Measurements from ENCODE around the gene DPT.

- TF ChIP-seq, protein P1, sequence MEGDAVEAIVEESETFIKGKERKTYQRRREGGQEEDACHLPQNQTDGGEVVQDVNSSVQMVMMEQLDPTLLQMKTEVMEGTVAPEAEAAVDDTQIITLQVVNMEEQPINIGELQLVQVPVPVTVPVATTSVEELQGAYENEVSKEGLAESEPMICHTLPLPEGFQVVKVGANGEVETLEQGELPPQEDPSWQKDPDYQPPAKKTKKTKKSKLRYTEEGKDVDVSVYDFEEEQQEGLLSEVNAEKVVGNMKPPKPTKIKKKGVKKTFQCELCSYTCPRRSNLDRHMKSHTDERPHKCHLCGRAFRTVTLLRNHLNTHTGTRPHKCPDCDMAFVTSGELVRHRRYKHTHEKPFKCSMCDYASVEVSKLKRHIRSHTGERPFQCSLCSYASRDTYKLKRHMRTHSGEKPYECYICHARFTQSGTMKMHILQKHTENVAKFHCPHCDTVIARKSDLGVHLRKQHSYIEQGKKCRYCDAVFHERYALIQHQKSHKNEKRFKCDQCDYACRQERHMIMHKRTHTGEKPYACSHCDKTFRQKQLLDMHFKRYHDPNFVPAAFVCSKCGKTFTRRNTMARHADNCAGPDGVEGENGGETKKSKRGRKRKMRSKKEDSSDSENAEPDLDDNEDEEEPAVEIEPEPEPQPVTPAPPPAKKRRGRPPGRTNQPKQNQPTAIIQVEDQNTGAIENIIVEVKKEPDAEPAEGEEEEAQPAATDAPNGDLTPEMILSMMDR (IDR thresholded peaks at IDR 0.05; ENCODE audit: insufficient read depth, low read depth, low read length), result no peak
- TF ChIP-seq EZH2 (IDR thresholded peaks at IDR 0.05; ENCODE audit: insufficient read depth, low read length), result no peak
These were observed 75.4 kb downstream of the DPT start for GRCh38 chr1:168653567-168653966.
